SK-N-SH treated with all-trans-retinoic acid at 6 μM for 48 hours (cell line): ENCODE measurements around the gene ZSCAN2.

Experiments used
- ATAC-seq: fragments of 200-7000 bp; cut with Tn5 transposase; 3 replicates; pipeline ENCODE4 v1.9.1; 2020; ENCODE audit warnings: mild to moderate bottlenecking, moderate library complexity
- ARNTL ChIP-seq: fragments of 450-650 bp; formaldehyde crosslinking; IDR thresholded peaks from 2 replicates; pipeline ENCODE4 v1.5.0; 2020; ENCODE audit warnings: low read depth, mild to moderate bottlenecking, moderate library complexity, borderline replicate concordance
- BACH2 ChIP-seq: fragments of 250-450 bp; sonication (Bioruptor Pico); IDR thresholded peaks from 2 replicates; pipeline ENCODE4 v1.9.0; 2021; ENCODE audit warnings: mild to moderate bottlenecking, borderline replicate concordance
- CSDC2 ChIP-seq: fragments of 250-450 bp; sonication (Bioruptor Pico); IDR thresholded peaks from 2 replicates; pipeline ENCODE4 v1.5.0; 2020; ENCODE audit warnings: mild to moderate bottlenecking, moderate library complexity
- CSRNP3 ChIP-seq: fragments of 250-450 bp; sonication (Bioruptor Pico); IDR thresholded peaks from 2 replicates; pipeline ENCODE4 v1.5.1; 2021; ENCODE audit warnings: mild to moderate bottlenecking, moderate library complexity
- ESRRG ChIP-seq: fragments of 250-450 bp; sonication (Bioruptor Pico); IDR thresholded peaks from 2 replicates; pipeline ENCODE4 v1.6.1; 2021; ENCODE audit warnings: mild to moderate bottlenecking
- ISL1 ChIP-seq: fragments of 250-450 bp; sonication (Bioruptor Pico); IDR thresholded peaks from 2 replicates; pipeline ENCODE4 v2.1.2; 2022; ENCODE audit warnings: mild to moderate bottlenecking, moderate library complexity
- OSR1 ChIP-seq: fragments of 250-450 bp; sonication (Bioruptor Pico); IDR thresholded peaks from 2 replicates; pipeline ENCODE4 v1.8.0; 2022; ENCODE audit warnings: moderate library complexity, mild to moderate bottlenecking, inconsistent platforms
- PATZ1 ChIP-seq: fragments of 250-450 bp; sonication (Bioruptor Pico); IDR thresholded peaks from 2 replicates; pipeline ENCODE4 v1.8.0; 2020; ENCODE audit warnings: mild to moderate bottlenecking, moderate library complexity, borderline replicate concordance
- POU6F1 ChIP-seq: fragments of 250-450 bp; sonication (Bioruptor Pico); IDR thresholded peaks from 2 replicates; pipeline ENCODE4 v1.8.0; 2021; ENCODE audit warnings: low read depth, mild to moderate bottlenecking, moderate library complexity, borderline replicate concordance
- PPARA ChIP-seq: fragments of 250-450 bp; sonication (Bioruptor Pico); IDR thresholded peaks from 2 replicates; pipeline ENCODE4 v1.5.0; 2020; ENCODE audit warnings: mild to moderate bottlenecking, borderline replicate concordance
- SNAI2 ChIP-seq: fragments of 250-450 bp; sonication (Bioruptor Pico); IDR thresholded peaks from 2 replicates; pipeline ENCODE4 v1.5.0; 2020; ENCODE audit warnings: mild to moderate bottlenecking, moderate library complexity
- TCF4 ChIP-seq: fragments of 250-450 bp; sonication (Bioruptor Pico); IDR thresholded peaks from 2 replicates; pipeline ENCODE4 v1.8.0; 2021; ENCODE audit warnings: mild to moderate bottlenecking, moderate library complexity, borderline replicate concordance
- TOX ChIP-seq: fragments of 250-450 bp; sonication (Bioruptor Pico); IDR thresholded peaks from 2 replicates; pipeline ENCODE4 v1.8.0; 2021; ENCODE audit warnings: mild to moderate bottlenecking, moderate library complexity, borderline replicate concordance
- TSHZ2 ChIP-seq: fragments of 250-450 bp; sonication (Bioruptor Pico); IDR thresholded peaks from 2 replicates; pipeline ENCODE4 v1.5.0; 2020; ENCODE audit warnings: mild to moderate bottlenecking, moderate library complexity
- ZC3H10 ChIP-seq: fragments of 250-450 bp; sonication (Bioruptor Pico); IDR thresholded peaks from 2 replicates; pipeline ENCODE4 v1.5.1; 2021; ENCODE audit warnings: mild to moderate bottlenecking, moderate library complexity
- ZFP3 ChIP-seq: fragments of 250-450 bp; sonication (Bioruptor Pico); IDR thresholded peaks from 2 replicates; pipeline ENCODE4 v1.5.0; 2020; ENCODE audit warnings: mild to moderate bottlenecking, moderate library complexity
- ZFP30 ChIP-seq: fragments of 450-650 bp; formaldehyde crosslinking; IDR thresholded peaks from 2 replicates; pipeline ENCODE4 v1.5.0; 2022; ENCODE audit warnings: mild to moderate bottlenecking, moderate library complexity
- ZNF565 ChIP-seq: fragments of 450-650 bp; formaldehyde crosslinking; conservative IDR thresholded peaks from 2 replicates; pipeline ENCODE4 v1.5.0; 2020; ENCODE audit warnings: low read depth, mild to moderate bottlenecking, moderate library complexity
- ZNF70 ChIP-seq: fragments of 450-650 bp; formaldehyde crosslinking; IDR thresholded peaks from 2 replicates; pipeline ENCODE4 v1.5.0; 2020; ENCODE audit warnings: mild to moderate bottlenecking, moderate library complexity
- ZNF8 ChIP-seq: fragments of 450-650 bp; formaldehyde crosslinking; IDR thresholded peaks from 2 replicates; pipeline ENCODE4 v1.5.0; 2020; ENCODE audit warnings: mild to moderate bottlenecking, moderate library complexity

The ZSCAN2 gene

GRCh38 chr15:84658788-84659411 lies 58.1 kb downstream of the ZSCAN2 start (continued):
- no peak for TF ChIP-seq PATZ1 (CRISPR knock-in tag)
- no peak for TF ChIP-seq ZFP30 (CRISPR knock-in tag)
- TF ChIP-seq TOX (CRISPR knock-in tag): no peak
- TF ChIP-seq TCF4 (CRISPR knock-in tag): no peak
- no peak for TF ChIP-seq ZNF70 (CRISPR knock-in tag)
- no peak for TF ChIP-seq POU6F1 (CRISPR knock-in tag)
- no peak for TF ChIP-seq ZNF8
- no peak for TF ChIP-seq TSHZ2 (CRISPR knock-in tag)

GRCh38 chr15:84659904-84660781 lies 59.3 kb downstream of the ZSCAN2 start:
- ATAC-seq: no peak
- no peak for TF ChIP-seq PPARA
- no peak for TF ChIP-seq SNAI2 (CRISPR knock-in tag)
- no peak for TF ChIP-seq ZNF8
- TF ChIP-seq ARNTL (CRISPR knock-in tag): no peak

GRCh38 chr15:84661001-84661400 lies 60.2 kb downstream of the ZSCAN2 start:
- ATAC-seq: no peak
- TF ChIP-seq SNAI2 (CRISPR knock-in tag) (no peak), TOX (CRISPR knock-in tag) (no peak), CSDC2 (no peak), OSR1 (CRISPR knock-in tag) (no peak), ZFP3 (no peak), ZFP30 (CRISPR knock-in tag) (no peak), TSHZ2 (CRISPR knock-in tag) (no peak), ESRRG (CRISPR knock-in tag) (no peak), CSRNP3 (CRISPR knock-in tag) (no peak), ZNF70 (CRISPR knock-in tag) (no peak), ZNF565 (CRISPR knock-in tag) (no peak), BACH2 (CRISPR knock-in tag) (no peak), ISL1 (no peak), POU6F1 (CRISPR knock-in tag) (no peak), PATZ1 (CRISPR knock-in tag) (no peak), ZC3H10 (CRISPR knock-in tag) (no peak), ARNTL (CRISPR knock-in tag) (no peak)
